ENCODE data around the gene ACSM3. TPM values are rescaled to one million over a fixed set of nuclear protein-coding genes. Genes with fewer than 3 reads are reported as not detected.
"Not testable (repeated sequence)": the region's sequence is repeated elsewhere in the genome, so short reads cannot be mapped to it uniquely, and the experiment has no call there.

Gene ACSM3, protein sequence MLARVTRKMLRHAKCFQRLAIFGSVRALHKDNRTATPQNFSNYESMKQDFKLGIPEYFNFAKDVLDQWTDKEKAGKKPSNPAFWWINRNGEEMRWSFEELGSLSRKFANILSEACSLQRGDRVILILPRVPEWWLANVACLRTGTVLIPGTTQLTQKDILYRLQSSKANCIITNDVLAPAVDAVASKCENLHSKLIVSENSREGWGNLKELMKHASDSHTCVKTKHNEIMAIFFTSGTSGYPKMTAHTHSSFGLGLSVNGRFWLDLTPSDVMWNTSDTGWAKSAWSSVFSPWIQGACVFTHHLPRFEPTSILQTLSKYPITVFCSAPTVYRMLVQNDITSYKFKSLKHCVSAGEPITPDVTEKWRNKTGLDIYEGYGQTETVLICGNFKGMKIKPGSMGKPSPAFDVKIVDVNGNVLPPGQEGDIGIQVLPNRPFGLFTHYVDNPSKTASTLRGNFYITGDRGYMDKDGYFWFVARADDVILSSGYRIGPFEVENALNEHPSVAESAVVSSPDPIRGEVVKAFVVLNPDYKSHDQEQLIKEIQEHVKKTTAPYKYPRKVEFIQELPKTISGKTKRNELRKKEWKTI
- total RNA-seq (2014; rRNA removed; shearing (Covaris generic)): 1.6 and 2.1 TPM in 2 replicates
- polyA plus RNA-seq (2014; cell fraction: nucleus; rRNA removed): 2.6 and 4.4 TPM in 2 replicates

DNA sequence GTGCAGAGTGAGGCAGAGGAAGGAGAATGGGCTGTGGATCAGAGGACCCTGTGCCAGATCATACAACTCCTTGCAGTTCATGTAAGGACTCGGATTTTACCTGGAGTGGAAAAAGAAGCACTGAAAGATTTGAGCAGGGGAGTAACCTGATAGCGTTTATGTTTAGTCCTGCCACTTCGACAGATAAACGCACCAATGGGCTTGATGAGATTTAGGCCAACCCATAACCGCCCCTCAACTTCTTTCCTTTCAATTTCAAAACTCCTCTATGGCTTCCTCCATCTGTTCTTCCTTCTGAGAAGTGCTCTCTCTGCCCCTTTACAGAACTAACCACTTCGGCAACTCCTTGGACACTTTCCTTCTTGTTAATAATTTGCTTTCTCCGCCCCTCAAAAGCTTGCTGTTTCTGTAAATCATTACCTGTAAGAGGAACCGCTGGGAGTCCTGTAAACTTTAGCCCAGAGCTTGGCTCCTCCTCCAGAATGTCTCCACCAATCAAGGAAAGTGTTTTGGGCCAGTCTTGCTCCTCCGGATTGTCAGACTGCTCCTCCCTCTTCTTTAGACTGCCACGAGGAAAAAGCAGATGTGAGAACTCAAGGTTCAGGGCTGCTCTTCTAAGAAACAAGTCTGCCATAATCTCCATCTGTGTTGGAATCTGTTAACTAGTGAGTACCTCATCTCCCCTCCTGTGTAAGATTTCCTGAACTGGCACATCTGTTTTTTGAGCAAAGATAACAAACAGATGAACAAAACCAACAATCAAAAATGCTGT lies at the start of gene ACSM3:
TSS of gene ACSM3 (plus strand) at position 554 of the 772 bp plus-strand sequence. CDS start 6,021 bp downstream, outside the sequence.
- peak; percentile 70 for DNase-seq (ENCODE audit: extremely low read depth, low read depth)

DNA sequence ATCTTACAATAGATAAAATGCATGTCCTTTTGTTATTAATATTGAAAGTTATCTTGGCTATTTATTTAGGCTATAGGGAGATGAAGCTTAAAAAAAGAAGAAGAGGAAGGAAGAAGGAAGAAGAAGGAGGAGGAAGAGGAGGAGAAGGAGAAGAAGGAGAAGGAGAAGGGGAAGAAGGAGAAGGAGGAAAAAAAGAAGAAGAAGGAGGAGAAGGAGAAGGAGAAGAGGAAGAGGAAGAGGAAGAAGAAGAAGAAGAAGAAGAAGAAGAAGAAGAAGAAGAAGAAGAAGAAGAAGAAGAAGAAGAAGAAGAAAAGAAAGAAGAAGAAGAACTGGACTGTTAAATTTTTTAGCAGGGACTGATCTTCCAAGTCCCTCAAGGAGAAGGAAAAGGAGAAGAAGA lies 46.1 kb upstream of the ACSM3 start:
- not testable (repeated sequence) for DNase-seq (ENCODE audit: extremely low read depth, low read depth)

DNA sequence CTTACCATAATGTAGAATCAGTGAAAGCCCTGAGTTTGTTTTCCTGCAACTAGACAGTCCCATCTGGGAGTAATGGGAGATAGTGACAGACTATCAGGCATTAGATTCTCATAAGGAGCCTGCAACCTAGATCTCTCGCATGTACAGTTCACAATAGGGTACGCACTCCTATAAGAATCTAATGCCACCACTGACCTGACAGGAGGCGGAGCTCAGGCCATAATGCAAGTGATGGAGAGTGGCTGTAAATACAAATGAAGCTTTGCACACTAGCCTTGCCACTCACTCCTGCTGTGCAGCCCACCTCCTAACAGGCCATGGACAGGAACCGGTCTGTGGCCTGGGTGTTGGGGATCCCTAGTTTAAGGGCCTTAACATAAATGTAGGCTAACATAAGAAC lies 43.6 kb upstream of the ACSM3 start:
- DNase-seq (ENCODE audit: extremely low read depth, low read depth): no peak

DNA sequence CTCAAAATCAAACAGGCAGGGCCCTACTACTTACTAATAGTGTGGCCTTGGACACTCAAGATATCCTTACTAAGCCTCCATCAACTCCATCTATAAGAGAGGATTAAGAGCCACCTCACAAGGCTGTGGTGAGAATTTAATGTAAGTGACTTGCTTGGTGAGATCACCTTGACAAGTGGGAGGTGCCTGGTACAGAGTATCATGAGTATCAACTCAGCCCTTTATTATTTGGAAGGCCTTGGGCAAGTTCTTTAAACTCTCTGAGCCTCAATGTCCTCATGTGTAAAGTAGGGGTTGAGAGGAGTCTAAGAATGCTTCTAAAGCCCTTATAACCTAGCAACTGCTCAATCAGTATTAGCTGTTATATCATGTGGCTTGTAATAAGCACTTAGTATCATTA lies 37.2 kb upstream of the ACSM3 start:
- no peak for DNase-seq (ENCODE audit: extremely low read depth, low read depth)

DNA sequence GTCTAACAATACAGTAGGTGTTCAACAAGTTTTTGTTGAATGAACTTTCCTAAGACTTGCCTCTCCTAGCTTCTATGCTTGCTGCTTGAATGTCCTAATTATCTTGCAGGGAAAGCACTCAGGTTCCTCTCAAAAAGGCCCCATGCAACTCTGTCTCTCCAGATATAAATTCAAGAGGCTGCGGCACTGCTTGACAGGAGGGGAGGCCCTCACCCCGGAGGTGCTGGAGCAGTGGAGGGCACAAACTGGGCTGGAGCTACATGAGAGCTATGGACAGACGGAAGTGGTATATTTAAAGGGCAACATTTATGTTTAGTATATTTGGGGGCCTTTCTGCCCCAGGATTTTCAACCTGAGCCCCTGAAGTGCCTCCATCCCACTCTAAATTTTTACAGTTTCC lies 36.6 kb upstream of the ACSM3 start:
- DNase-seq (ENCODE audit: extremely low read depth, low read depth): no peak

DNA sequence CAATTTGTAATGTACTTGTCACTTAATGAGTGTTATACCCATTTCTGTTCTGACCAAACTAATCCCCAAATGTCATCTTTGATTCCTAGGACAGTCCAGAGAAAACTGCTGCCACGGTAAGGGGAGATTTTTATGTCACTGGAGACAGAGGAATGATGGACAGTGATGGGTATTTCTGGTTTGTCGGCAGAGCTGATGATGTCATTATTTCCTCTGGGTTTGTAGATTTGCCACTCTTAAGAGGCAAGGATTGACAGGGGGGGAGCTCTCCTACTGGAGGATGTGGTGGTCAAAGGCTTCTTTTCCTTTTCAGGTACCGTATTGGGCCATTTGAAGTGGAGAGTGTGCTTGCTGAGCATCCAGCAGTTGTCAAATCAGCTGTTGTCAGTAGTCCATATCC lies 34.7 kb upstream of the ACSM3 start:
- no peak for DNase-seq (ENCODE audit: extremely low read depth, low read depth)

DNA sequence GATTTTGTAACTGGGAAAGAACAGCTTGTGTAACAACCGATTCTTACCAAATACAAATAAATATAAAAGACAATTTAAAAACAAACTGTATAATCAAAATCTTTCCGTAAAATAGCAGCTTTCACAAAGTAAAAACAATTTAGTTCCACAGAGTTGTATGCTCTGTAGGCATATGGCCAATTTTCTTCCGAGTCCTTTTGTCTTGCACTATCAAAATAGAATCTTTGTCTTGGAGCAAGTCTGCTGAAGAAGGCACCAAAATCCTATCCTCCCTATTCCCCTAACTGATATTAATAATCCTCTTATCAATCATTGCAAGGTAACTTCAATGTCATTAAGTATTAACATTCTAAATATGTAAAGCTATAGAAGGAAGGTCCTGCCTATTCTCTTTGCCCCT lies 29.8 kb upstream of the ACSM3 start:
- DNase-seq (ENCODE audit: extremely low read depth, low read depth): no peak

DNA sequence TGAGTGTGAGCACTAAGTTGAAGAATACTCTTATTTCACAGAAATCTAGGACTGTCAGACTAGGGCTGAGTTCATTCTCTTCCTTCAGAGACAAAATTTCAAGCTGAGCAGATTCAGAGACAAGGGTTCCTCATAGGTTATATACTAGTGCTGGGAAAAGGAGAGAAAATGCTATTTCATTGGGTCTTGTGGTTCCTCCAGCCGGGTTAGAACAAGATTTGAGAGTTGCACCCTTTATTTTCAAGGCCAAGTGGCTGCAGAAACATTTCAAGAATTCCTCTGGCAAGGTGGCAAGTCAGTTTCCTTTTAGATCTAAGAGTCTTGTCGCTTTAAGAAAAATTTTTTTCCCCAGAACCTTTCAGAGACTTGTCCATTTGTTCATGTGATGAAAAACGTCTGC lies 29.0 kb upstream of the ACSM3 start:
- DNase-seq (ENCODE audit: extremely low read depth, low read depth): no peak

DNA sequence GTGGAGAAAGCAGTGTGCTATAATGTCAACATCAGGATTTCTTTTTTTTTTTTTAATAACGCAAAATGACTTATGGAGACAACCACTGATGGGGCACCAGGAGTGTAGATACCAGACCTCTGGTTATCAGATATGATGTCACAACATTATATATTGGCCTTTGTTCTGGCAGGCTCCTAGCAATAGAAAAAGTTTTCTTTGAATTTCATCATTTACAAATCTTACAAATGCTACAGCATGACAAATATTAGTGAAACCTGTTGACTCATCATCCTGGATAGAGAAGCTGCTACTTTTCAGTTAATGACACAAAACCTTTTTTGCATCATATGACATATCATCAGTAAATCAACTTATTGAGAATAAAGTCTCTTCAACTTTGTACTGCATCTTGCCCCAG lies 28.3 kb upstream of the ACSM3 start:
- DNase-seq (ENCODE audit: extremely low read depth, low read depth): no peak

DNA sequence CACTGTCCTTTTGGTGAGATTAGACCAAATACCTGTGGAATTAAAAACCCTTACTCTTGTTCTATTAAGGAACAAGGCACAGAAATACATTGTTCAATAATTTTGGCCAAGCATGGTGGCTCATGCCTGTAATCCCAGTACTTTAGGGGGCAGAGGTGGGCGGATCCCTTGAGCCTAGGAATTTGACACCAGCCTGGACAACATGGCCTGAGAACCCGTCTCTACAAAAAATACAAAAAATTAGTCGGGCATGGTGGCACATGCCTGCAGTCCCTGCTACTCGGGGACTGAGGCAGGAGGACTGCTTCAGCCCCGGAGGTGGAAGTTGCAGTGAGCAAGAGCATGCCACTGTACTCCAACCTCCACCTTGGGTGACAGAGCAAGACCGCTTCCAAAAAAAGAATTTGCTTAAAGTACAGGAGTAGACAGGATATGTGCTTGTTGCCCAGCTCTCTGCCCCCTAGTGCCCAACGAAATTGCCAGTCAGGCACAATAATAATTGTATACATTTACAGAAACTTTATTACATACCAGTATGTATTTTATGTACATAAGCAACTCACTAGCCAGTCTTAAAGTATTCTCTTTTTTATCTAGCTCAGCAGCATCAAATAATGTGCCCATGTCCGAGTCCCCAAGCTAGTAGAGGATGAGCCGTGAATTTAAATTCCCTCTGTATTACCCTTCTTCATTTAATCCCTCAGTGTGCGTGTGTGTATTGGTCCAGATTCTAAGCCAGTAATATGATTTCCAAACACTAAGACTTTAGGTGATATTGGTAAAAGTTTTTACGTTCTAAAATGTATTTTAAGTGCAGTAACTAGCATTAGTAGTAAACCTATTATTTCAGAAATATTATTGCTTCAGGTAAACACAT lies 23.6 kb upstream of the ACSM3 start:
- no peak for DNase-seq (ENCODE audit: extremely low read depth, low read depth)

DNA sequence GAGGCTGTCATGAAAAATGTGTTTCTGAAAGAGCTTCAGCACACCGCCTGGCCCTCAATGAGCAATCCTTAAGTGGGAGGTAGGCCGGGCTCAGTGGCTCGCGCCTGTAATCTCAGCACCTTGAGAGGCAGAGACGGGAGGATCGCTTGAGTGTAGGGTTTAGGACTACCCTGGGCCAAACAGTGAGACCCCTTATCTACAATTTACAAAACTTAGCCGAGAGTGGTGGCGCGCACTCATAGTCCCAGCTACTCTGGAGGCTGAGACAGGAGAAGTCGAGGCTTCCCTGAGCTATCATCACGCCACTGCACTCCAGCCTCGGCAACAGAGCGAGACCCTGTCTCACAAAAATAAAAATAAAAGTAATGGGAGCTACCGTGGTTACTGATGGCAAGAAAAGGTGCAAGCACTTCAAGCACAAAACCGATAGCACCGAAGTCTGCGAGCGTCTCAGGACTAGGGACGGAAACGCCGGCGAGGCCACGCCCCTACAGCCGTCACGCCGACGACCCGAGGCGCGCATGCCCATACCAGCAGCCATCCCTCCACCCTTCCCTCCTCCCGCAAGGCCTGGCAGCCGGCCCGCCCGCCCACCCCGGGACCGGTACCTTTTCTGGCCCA lies 22.8 kb upstream of the ACSM3 start:
- DNase-seq (ENCODE audit: extremely low read depth, low read depth): peak; percentile 70

DNA sequence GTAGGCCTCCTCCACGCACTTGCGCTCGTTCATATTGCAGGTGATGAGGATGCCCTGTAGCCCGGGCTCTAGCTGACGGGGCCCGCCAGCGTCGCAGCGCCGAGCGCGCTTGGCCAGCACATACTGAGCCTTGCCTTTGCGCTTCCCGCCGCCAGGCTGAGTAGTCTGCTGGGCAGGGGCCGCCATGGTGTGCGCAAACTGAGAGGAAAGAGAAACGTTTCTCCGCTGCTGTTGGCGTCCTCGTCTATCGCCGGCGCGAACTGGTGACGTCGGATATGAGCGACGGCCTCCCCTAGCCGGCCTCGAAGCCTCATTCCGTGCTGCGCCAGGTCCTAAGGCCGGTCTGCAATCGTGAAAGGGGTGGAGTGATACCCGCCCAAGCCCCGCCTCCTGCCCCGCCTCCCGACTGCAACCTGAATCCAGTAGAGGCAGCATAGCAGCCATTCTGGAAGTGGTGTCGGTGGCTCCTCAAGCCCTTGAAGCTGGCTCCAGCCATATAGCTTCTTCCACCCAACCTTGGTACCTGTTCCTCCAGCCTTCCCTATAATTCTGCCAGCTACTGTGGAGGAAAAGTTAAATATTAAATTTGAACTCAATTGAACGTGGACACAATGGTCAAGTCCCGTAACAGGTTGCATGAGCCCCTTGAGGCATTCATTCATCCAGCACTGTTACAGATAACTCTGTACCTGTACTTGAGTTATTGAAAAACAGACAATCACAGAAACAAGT lies 22.1 kb upstream of the ACSM3 start, which contains the start of gene THUMPD1:
TSS of gene THUMPD1 (minus strand) at position 265 of the 732 bp plus-strand sequence. CDS start at position 186, 79 bp downstream.
- peak; percentile 94 for DNase-seq (ENCODE audit: extremely low read depth, low read depth)

DNA sequence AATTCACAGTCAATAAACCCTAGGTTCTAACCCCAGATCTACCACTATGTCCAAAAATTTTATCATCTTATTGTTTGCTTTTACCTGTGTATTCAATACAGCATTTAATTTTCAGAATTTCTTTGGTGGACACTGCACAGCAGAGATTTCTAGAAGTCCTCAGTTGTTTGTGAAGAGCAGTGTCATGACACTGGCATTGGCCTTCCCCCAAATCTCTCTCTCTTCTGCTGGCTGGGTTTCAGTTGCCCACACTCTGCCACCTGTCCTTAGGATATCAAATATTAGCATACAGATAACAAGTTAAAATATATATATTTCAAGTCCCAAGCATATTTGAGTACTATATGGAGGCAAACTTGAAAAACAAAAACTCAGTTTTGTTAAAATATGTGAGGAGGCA lies 20.2 kb upstream of the ACSM3 start:
- DNase-seq (ENCODE audit: extremely low read depth, low read depth): no peak

DNA sequence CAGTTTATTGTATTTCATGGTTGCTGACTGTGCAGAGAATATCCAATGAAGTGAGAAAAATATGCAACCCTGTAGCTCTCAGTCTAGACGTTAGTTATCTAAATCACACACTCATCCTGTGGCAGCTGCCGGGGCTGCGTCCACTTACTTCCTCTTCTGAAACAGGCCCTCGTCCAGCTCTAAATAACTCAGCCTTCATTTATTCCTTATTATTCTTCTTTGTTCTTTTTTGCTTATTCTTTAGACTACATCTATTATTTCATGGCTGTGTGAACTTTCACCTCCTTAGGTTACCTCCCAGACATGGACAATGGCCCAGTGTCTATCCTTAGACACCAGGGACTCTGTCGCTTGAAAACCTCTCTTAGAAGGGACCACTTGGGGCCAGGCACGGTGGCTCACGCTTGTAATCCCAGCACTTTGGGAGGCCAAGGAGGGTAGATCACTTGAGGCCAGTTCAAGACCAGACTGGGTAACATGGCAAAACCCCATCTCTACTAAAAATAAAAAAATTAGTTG lies 18.8 kb upstream of the ACSM3 start:
- no peak for DNase-seq (ENCODE audit: extremely low read depth, low read depth)

DNA sequence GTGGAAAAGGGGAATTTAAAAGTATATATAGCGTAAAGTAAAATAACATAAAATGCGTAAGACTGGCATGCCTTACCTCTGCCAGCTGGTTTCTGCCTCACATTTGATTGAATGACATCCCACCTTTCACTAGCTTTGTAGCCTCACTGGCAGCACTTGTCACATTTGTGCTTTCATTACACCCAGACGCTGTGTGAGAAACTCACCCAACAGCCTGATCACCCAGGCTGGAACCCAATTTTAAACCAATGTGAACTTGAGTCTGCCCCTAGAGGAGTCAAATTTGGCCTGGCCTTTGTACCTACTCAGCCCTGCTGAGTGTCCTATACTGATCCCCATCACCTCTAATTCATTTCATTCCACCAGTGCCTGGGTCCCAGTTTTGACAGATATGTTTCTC lies 17.4 kb upstream of the ACSM3 start:
- DNase-seq (ENCODE audit: extremely low read depth, low read depth): no peak

DNA sequence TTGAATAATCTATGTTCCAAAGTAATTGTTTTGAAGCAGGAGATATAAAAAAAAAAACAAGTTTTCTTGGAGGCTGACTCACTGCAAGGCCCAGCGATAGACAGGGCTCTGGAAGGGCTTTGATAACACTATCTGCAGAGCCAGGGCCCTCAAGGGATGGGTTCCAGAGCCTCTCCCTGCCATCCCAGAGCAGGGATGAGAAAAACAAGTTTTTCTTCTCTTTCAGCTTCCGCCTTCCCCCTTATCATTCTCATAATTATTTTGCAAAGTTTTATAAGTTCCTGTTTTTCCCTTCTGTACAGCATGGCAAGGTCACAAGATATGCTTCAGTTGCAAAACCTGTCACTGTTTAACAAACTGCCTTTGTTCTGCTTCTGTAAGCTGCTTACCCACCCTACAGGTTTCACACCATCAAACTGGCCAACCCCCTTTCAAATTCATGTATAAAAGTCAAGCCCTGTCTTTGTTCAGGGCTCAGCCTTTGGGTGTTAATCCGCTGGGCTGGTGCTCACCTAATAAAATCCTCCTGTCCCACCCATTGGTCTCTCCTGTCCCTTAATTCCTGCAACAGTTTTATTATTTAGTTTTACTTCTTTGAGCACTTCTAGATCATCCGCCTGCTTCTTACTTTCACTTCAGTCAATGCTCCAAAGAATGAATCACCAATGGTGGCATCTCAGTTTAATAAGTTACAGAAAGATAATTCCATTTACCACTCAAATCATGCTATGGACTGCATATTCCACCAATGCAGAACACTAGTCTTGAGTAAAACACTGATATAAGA lies 16.6 kb upstream of the ACSM3 start:
- no peak for DNase-seq (ENCODE audit: extremely low read depth, low read depth)

DNA sequence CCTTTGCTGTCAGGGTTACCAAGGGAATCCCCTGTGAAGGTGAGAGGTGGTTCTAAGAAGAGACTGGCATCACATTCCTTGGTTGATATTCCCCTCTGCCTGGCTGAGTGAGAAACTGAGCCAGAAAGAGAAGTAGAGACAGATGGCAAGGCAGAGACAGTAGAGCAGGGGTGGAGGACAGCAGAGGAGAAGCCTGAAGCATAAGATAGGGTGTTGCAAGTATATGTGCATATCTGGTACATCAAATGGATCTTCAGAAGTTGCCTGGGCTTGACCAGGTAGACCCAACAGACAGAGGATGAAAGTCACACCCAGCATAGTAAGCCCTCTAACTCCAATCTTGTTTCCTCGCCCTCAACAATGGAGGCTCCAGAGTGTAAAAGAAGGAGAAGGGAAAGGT lies 14.3 kb upstream of the ACSM3 start:
- no peak for DNase-seq (ENCODE audit: extremely low read depth, low read depth)

DNA sequence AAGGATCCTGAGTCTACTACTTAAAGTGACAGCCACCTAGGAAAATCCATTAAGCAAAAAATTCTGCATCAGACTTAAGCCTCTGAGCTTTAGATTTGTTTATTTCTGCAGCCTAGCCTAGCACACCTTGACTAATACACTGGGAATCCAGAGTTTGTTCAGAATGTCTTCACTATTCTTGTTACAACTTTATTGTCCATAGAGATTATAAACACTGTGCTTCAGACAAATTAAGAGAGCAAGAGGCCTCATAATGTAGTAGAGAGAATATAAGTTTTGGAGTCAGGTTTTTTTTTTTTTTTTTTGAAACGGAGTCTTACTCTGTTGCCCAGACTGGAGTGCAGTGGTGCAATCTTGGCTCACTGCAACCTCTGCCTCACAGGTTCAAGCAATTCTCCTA lies 13.3 kb upstream of the ACSM3 start:
- DNase-seq (ENCODE audit: extremely low read depth, low read depth): no peak

Data from NCI-H460 (cell line).